GM19467 (cell line): Measurements from ENCODE around the gene TEP1.
"Not testable (repeated sequence)": the region's sequence is repeated elsewhere in the genome, so short reads cannot be mapped to it uniquely, and the experiment has no call there.

ENCODE experiments used
- ATAC-seq: cut with Tn5 transposase; IDR thresholded peaks from one replicate; pipeline ENCODE4 v1.9.1; 2021; ENCODE audit warnings: mild to moderate bottlenecking, moderate library complexity; ENCODE audit not compliant: unreplicated experiment

TEP1 gene

DNA sequence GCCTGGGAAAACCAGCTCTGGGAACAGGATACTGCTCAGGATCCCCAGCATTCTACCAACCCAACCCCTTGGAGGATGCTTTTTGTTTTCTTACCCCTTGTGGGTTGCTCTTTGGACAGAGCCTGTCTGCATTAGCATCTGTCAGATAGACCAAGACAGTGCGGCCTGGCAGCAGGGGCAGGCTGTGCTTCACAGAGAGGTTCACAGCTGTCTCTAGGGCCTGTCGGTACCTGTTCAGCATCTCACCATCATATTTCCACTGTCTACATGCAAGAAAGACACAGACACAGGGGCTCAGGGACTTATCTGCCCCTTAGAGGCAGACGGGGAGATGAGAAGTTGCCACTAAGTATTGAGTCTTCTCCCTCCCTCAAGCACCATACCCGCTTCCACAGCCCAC lies 21.8 kb downstream of the TEP1 start:
- ATAC-seq: no peak

GRCh38 chr14:20388159-20388558 lies 25.1 kb downstream of the TEP1 start:
- no peak for ATAC-seq

- no peak for ATAC-seq
These were observed 25.7 kb downstream of the TEP1 start for GRCh38 chr14:20387576-20387975.

DNA sequence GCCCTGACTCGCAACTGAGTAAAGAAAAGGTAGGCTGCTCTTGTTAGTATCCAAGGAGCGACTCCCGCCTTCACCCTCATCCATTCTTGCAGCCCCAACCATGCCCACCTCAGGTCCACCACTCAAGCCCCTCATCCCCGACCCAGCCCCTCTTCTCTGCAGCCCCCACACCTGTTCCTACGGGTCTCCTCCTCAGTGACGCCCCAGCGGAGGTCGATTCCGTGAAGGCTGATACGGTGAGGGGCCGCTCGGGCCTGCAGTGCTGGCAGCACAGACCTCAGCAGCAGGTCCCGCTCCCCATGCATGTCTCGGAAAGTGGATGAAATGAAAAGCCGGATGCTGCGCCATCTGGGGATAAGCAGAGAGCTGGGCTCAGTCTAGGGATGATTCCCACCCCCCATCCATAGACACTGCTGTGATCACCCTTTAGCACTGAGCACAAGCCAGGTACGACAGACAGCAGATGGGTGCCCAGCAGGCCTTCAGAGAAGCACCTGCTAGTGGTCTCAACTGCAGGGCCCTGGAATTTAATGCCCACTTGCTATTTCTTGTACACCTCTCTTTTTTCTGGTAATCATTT lies 26.9 kb downstream of the TEP1 start:
- ATAC-seq: no peak

DNA sequence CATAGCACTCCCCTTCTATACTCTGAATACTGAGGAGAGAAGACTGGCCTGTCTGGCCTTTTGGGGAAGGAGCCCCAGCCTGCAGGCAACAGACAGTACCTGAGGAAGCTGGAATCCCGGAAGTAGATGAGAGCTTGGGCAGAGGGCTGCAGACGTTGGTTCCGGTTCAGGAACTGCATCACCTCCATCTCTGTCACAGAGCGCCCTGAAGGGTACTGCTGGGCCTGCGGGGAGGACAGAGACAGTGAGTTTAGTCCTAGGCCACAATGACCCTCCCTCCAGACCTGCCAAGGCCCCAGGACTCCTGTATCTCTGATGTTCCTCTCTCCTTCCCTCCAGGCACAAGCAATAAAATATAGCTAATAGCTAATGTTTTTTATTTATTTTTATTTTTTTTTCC lies 28.4 kb downstream of the TEP1 start:
- ATAC-seq: no peak

GRCh38 chr14:20384321-20384720 lies 29.0 kb downstream of the TEP1 start:
- no peak for ATAC-seq

- no peak for ATAC-seq
These were observed 29.7 kb downstream of the TEP1 start for GRCh38 chr14:20383636-20384035.

DNA sequence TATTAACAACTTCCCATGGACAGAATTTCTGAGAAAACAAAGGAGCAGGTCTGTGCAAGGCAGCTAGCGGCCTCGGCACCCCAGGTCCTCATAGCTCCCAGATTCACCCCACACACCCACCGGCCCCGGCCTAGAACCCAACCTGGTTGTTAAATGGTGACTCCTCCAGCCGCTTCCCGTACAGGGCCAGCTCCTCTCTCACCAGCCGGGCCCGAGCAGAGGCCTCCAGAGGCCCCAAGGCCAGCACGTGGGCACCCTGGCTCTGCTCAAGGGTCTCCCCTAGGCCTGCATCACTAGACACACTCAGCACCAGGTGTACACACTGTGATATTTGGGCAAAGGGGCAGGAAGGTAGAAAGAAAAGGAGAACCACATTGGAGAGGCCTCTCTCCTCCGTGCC lies 30.3 kb downstream of the TEP1 start:
- no peak for ATAC-seq

DNA sequence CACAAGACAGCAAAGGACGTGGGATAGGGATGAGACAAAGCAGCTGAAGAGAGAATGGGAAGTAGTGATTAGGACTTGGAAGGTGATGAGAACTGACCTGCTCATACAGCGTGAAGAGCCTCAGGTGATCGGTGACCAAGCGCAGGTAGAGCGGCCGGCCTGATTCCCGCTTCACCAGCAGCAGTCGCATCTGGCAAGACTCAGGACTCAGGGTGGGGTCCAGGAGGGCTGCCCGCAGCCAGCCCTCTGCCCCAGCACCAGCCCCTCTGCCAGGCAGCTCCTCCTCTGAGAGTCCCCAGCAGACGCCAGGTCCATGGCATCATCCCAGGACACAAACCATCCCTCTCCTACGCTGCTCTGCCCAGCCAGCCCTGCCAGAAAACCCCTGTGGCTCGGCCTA lies 30.8 kb downstream of the TEP1 start:
- no peak for ATAC-seq

DNA sequence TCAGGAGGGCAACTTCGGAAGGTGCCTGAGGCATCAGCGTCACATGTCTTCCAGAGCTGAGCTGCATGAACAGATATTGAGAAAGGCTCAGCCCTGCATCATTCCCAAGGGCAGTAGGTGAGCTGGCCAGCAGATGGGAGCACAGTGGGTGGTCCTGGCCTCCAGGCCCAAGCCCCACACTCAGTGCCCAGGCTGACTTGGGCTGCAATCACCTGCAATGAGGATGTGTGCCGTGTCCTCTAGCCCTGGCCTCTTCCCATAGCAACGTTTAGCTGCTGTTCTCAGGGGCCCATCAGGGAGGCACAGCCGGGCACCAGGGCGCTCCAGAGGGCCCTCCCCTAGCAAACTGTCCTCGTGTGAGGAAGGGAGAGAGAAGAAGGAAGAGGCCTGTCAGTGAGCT lies 32.0 kb downstream of the TEP1 start:
- ATAC-seq: no peak

GRCh38 chr14:20380681-20381080 lies 32.6 kb downstream of the TEP1 start:
- ATAC-seq: no peak

GRCh38 chr14:20379743-20380142 lies 33.6 kb downstream of the TEP1 start:
- ATAC-seq: no peak

- no peak for ATAC-seq
These were observed 36.1 kb downstream of the TEP1 start for GRCh38 chr14:20377171-20377570.

DNA sequence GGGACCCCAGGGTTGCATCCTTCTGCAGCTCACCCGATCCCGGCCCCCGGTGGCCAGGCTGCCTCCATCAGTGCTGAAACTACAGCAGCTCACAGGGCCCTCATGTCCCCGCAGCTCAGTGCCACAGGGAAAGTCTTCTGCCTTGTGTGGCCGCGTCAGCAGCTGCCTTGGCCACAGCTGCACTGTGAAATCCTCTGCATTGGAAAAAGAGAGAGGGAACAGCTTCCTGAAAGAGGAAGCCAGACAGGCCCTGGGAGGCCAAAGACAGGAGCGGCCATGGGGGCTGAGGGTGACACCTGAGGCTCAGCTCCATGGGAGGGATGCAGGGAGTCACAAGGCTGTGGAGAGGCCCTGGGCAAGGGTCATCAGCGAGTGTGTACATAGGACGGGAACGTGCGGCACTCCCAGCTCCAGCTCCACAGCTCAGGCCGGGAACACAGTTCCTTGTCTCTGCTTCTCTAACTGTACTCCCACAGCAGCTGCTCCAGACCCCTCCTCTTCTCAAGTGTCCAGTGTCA lies 37.2 kb downstream of the TEP1 start:
- no peak for ATAC-seq

DNA sequence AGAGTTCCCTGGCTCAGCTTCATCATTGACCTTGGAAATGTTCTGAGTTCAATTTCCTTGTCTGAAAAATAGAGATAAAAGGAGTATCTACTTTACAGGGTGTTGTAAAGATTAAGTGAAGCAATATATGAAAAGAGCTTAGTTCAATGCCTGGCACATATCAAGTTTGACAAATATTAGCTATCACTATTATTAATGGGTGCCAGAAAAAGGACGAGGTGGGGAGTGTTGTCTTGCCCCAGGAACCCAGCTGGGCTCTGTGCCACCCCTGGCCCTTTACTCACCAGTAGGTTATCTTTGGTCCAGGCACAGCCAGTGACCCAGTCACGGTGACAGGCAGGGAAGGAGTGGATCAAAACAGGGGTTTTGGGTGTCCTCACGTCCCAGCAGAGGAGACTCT lies 37.8 kb downstream of the TEP1 start:
- no peak for ATAC-seq

- ATAC-seq: no peak
These were observed 40.5 kb downstream of the TEP1 start for GRCh38 chr14:20372796-20373195.

GRCh38 chr14:20365928-20366327 lies 47.4 kb downstream of the TEP1 start:
- ATAC-seq: no peak

- not testable (repeated sequence) for ATAC-seq
These were observed 54.8 kb downstream of the TEP1 start for GRCh38 chr14:20358474-20358873.

DNA sequence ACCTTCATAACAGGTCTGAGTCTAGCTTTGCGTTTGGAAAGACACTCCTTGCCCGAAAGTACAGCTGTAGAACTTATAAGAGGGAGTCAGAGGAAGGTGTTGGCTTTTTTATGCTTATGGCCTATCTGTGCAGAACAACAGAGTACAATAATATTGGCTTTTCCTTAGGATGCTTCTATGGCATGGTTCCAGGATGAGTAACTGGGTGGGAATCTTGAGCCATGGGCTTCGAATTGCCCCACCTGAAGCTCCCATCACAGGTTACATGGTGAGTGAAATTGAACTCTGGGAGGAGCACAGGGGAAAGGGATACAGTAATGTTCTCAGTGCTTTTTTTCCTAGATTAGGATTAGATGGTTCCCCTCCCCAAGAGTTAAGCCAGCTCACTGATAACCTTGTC lies 56.9 kb downstream of the TEP1 start:
- no peak for ATAC-seq

- ATAC-seq: no peak
These were observed 62.4 kb downstream of the TEP1 start for GRCh38 chr14:20350860-20351259.

- ATAC-seq: no peak
These were observed 63.0 kb downstream of the TEP1 start for GRCh38 chr14:20350282-20350681.

- ATAC-seq: no peak
These were observed 65.6 kb downstream of the TEP1 start for GRCh38 chr14:20347747-20348146.

GRCh38 chr14:20346713-20347112 lies 66.6 kb downstream of the TEP1 start:
- no peak for ATAC-seq
